Mucosa of stomach (tissue), 1 donor: Measurements from ENCODE around the gene AUTS2.

Experiments used
- H3K27me3 ChIP-seq: one replicate; pipeline ENCODE4 v1.7.0; 2013; ENCODE audit warnings: mild to moderate bottlenecking, low read length; ENCODE audit not compliant: control insufficient read depth, insufficient read depth
- H3K36me3 ChIP-seq: one replicate; pipeline ENCODE4 v1.7.0; 2013; ENCODE audit warnings: low read length; ENCODE audit not compliant: control insufficient read depth, insufficient read depth
- H3K4me1 ChIP-seq: one replicate; pipeline ENCODE4 v1.7.0; 2013; ENCODE audit warnings: mild to moderate bottlenecking, low read length; ENCODE audit not compliant: control insufficient read depth, insufficient read depth
- H3K4me3 ChIP-seq: one replicate; pipeline ENCODE4 v1.7.0; 2013; ENCODE audit warnings: low read length
- H3K9ac ChIP-seq: one replicate; pipeline ENCODE4 v1.7.0; 2013; ENCODE audit warnings: mild to moderate bottlenecking, low read length, moderate library complexity
- H3K9me3 ChIP-seq: one replicate; pipeline ENCODE4 v1.7.0; 2013; ENCODE audit warnings: mild to moderate bottlenecking, low read length, moderate library complexity; ENCODE audit not compliant: control insufficient read depth
- donor health status: Pancreatic carcinoma.

Gene AUTS2

DNA sequence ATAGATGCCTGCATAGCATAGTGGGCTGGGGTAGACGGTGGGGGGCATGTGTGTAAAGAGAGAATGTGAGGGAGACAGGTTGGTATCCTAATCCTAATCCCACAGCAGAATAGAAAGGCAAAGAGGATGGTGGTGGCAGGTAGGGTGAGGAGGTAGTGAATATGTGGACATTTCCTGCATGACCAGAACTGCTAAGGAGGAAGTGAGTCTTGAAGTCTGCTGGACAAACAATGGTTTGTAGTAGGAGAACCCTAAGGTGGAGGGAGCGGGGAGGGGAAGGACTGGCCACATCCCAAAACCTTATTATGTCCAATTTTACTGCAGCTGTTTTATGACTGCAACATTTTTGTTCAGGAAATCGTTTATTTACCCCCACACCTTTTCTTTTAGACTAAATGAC lies 279.7 kb downstream of the AUTS2 start:
- Histone ChIP-seq H3K9me3 (no peaks in the 10 kb centered on the region), H3K4me1 (no peaks in the 10 kb centered on the region), H3K27me3 (no peaks in the 10 kb centered on the region), H3K4me3 (no peak overlapping the region), H3K36me3 (no peaks in the 10 kb centered on the region), H3K9ac (no peak overlapping the region)

DNA sequence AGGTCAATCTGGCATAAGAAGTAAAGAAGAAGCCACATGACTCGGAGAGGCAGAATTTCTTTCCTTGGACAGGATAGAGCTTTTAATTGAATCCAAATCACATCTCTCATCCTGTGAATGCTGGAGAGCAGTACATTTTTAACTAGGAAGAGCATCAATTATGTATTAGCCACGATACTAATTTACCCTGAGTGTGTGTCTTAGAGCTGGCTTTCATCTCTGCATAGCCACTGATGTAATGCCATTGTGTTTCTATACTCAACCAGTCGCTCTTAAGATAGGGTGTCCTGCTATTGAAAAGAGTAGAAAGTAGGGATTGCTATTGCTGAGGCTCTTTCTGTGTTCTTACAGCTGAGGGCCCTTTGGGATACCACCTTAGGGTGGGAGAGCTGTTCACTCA lies 280.3 kb downstream of the AUTS2 start:
- no peaks in the 10 kb centered on the region for H3K36me3 ChIP-seq
- H3K27me3 ChIP-seq, result no peaks in the 10 kb centered on the region
- no peak overlapping the region for H3K4me3 ChIP-seq
- no peaks in the 10 kb centered on the region for H3K4me1 ChIP-seq
- H3K9me3 ChIP-seq, result no peaks in the 10 kb centered on the region
- no peak overlapping the region for H3K9ac ChIP-seq

DNA sequence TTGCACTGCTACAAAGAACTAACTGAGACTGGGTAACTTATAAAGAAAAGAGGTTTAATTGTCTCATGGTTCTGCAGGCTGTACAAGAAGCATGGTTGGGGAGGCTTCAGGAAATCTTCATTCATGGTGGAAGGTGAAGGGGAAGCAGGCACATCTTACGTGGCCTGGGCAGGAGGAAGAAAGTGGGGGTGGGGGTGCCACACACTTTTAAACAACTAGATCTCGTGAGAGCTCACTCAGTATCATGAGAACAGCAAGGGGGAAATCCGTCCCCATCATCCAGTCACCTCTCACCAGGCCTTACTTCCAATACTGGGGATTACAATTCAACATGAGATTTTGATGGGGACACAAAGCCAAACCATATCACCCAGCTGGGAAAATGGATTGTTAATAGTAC lies 281.7 kb downstream of the AUTS2 start:
- no peaks in the 10 kb centered on the region for H3K27me3 ChIP-seq
- no peaks in the 10 kb centered on the region for H3K4me1 ChIP-seq
- H3K9me3 ChIP-seq, result no peaks in the 10 kb centered on the region
- H3K36me3 ChIP-seq, result no peaks in the 10 kb centered on the region
- no peak overlapping the region for H3K9ac ChIP-seq
- H3K4me3 ChIP-seq, result no peak overlapping the region

DNA sequence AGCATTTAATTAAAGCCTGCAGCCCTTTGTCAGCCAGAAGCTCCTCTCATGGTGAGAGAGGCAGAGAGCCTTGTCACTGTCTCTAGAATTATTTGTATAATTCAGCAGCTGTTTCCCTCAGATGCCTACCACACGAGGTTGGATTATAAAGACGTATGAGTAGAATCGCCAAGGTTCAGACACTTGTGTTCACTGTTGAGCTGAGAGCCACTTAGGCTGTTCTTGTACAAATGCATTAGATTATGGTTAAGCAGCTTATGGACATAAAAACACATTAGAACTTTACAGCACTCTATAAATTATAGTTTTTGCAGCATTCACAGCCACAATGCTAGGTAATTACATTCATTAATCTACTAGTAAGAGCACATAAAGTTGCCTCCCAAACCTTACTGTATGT lies 282.6 kb downstream of the AUTS2 start:
- Histone ChIP-seq H3K36me3 (no peaks in the 10 kb centered on the region), H3K4me3 (no peak overlapping the region), H3K9ac (no peak overlapping the region), H3K4me1 (no peaks in the 10 kb centered on the region), H3K9me3 (no peaks in the 10 kb centered on the region), H3K27me3 (no peaks in the 10 kb centered on the region)

DNA sequence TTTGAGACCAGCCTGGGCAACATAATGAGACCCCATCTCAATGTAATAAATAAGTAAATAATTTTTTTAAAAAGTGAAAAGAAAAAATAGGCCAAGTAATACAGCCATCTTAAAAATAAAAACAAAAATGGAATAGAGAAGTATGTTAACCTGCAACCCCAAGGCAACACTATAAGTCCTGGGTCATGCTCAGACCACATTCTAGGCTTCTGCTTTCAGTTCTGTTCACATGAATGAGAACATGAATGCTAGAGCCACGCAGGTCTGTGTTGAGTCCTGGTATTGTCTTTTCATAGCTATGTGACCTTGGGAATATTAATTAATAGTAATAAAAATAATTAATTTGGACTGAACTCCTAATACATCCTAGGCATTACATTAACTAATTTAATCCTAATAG lies 284.0 kb downstream of the AUTS2 start:
- no peak overlapping the region for H3K9ac ChIP-seq
- H3K9me3 ChIP-seq, result no peaks in the 10 kb centered on the region
- no peaks in the 10 kb centered on the region for H3K27me3 ChIP-seq
- no peak overlapping the region for H3K4me3 ChIP-seq
- no peaks in the 10 kb centered on the region for H3K4me1 ChIP-seq
- no peaks in the 10 kb centered on the region for H3K36me3 ChIP-seq

DNA sequence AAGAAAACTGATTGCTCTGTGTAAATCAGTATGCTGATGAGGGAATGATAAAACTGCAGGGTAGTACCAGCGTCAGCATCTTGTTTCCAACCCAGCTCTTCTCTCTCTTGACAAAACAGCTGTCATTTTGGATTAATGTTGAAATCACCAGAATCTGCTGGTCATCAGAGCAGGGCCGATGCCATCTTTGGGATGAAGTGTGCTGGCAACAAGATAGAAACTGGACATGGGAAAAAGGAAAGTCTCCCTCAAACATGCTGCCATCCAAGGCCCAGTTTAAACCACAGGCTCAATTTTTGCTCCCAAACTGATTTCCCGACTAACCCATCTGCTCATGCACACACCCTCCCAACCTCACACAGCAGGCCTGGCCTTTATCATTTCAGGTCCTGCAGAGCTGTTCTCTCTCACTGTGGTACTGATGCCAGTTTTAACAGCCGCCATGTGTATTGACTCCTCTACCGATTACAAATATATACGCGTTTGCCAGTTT lies 285.2 kb downstream of the AUTS2 start:
- no peak overlapping the region for H3K9ac ChIP-seq
- no peaks in the 10 kb centered on the region for H3K9me3 ChIP-seq
- H3K4me3 ChIP-seq, result no peak overlapping the region
- H3K27me3 ChIP-seq, result no peaks in the 10 kb centered on the region
- H3K36me3 ChIP-seq, result no peaks in the 10 kb centered on the region
- H3K4me1 ChIP-seq, result no peaks in the 10 kb centered on the region

DNA sequence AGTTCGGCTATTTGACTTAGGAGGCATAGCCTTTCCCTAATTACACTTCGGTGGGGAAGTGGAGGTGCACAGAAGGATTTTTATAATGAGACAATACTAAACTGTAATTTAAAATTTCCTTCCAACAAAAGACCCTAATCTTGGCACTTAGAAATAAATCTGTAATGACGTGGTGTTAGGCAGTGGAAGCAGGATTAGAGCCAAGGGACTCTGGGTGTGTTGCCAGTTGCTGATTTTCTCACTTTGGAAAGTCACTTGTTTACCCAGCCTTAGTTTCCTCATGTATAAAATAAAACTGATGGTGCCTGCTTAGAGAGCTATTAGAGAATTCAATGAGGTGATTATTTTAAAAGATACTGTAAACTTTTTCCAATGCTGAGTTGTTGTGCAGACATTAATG lies 287.2 kb downstream of the AUTS2 start:
- H3K36me3 ChIP-seq, result no peaks in the 10 kb centered on the region
- no peaks in the 10 kb centered on the region for H3K9me3 ChIP-seq
- H3K27me3 ChIP-seq, result no peaks in the 10 kb centered on the region
- H3K9ac ChIP-seq, result no peak overlapping the region
- no peaks in the 10 kb centered on the region for H3K4me1 ChIP-seq
- H3K4me3 ChIP-seq, result no peak overlapping the region

DNA sequence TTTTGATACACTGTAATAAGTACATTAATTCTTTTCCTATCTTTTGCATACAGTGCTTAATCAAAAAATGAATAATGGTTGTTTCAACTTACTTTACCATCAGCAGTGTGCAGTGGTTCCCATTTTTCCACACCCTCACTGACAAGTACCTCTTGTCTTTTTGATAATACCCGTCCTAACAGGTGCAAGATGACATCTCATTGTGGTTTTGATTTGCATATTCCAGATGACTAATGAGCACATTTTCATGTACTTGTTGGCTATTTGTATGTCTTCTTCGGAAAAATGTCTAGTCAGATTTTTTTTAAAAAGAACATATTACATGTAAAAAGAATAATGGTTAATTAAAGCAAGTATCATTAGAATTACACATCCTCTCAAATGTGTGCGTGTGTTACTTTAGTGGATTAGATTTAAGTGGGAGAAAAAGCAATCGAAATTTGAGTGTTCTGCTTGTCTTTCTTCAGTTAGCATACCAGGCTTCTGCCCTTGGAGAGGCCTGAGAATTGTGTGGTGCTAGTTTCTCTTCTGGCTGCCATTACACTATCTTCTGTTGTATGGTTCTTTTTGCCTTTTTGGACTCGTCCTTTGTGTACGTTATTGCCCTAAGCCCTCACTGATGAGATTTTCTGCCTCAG lies 291.2 kb downstream of the AUTS2 start:
- no peaks in the 10 kb centered on the region for H3K9me3 ChIP-seq
- H3K4me1 ChIP-seq, result no peaks in the 10 kb centered on the region
- no peak overlapping the region for H3K9ac ChIP-seq
- no peak overlapping the region for H3K4me3 ChIP-seq
- no peaks in the 10 kb centered on the region for H3K27me3 ChIP-seq
- H3K36me3 ChIP-seq, result no peaks in the 10 kb centered on the region

DNA sequence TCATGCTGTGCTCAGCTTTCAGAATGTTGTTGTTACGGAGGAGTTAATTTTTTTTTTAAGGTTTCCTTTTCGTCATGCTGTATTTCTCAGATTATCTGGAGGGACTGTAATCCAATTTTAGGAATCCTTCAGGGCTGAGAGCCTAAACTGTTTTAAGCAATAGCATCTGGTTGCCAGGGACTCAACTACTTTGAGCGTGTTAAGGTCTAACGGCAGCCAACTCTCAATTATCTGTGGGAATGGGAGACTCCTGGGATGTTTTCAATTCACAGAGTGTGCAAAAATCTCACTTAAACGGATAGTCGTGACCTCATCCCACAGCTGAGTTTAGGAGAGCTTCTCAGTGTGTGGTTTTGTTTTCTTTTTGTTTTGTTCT lies 291.7 kb downstream of the AUTS2 start:
- no peaks in the 10 kb centered on the region for H3K9me3 ChIP-seq
- H3K36me3 ChIP-seq, result no peaks in the 10 kb centered on the region
- no peak overlapping the region for H3K9ac ChIP-seq
- no peaks in the 10 kb centered on the region for H3K4me1 ChIP-seq
- no peaks in the 10 kb centered on the region for H3K27me3 ChIP-seq
- no peak overlapping the region for H3K4me3 ChIP-seq

DNA sequence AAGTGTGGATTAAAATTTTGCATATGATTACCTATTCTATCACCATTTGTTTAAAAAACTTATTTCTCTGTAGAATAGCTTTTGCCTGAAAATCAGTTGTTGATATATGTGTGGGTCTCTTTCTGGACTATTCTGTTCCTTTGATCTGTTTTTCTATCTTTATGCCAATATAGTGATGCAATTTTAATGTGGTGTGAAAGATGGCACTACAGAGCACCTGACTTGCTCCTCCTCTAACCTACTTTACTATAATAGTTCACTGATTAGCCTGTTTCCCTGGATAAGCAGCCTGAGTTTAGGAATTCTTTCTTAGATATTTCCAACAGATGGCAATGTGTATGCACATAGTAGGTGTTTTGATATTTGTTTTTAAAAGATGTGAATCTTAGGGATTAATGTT lies 294.5 kb downstream of the AUTS2 start:
- Histone ChIP-seq H3K4me1 (no peaks in the 10 kb centered on the region), H3K27me3 (no peaks in the 10 kb centered on the region)

DNA sequence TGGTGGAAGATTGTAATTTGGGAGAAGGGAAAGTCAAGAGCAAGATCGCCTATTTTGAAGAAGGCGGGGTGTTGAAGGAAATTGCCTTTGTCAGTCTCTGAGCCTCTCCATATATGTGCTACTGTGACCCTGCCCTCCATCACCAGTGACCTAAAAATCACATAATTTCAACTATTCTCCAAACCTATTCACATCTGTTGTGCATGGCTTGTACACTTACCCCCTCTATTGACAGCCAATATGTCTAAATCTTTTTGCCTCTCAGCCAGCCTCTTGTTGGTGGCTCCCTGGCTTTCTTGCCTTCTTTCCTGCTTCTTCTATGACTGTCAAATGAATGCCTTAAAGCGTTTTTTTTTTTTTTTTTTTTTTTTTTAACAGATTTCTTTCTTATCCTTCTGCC lies 295.6 kb downstream of the AUTS2 start:
- Histone ChIP-seq H3K4me1 (no peaks in the 10 kb centered on the region), H3K9ac (no peak overlapping the region), H3K4me3 (no peak overlapping the region), H3K9me3 (no peaks in the 10 kb centered on the region), H3K27me3 (no peaks in the 10 kb centered on the region), H3K36me3 (no peaks in the 10 kb centered on the region)

More for the DNA sequence above, 294.5 kb downstream of the AUTS2 start:
- Histone ChIP-seq H3K9me3 (no peaks in the 10 kb centered on the region), H3K36me3 (no peaks in the 10 kb centered on the region), H3K4me3 (no peak overlapping the region), H3K9ac (no peak overlapping the region)

DNA sequence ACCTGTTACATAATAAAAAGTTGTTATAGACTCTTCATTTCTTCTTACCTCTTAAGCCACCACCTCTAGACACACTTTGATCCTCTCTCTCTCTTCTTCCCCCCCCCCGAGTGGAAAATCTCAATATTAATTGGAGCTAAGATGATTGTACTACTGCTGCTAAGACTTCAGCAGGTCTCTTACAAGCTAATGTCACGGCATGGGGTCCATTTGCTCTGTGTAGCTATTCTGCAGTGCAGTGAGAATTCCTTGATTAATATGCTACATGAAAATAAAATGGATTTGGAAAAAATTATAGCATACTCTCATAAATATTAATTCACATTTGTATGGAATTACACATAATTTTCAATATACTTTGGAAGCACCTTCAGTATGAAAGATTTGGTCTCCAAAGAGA lies 297.2 kb downstream of the AUTS2 start:
- Histone ChIP-seq H3K4me3 (no peak overlapping the region), H3K4me1 (no peaks in the 10 kb centered on the region), H3K27me3 (no peaks in the 10 kb centered on the region), H3K9me3 (no peaks in the 10 kb centered on the region), H3K36me3 (no peaks in the 10 kb centered on the region), H3K9ac (no peak overlapping the region)

DNA sequence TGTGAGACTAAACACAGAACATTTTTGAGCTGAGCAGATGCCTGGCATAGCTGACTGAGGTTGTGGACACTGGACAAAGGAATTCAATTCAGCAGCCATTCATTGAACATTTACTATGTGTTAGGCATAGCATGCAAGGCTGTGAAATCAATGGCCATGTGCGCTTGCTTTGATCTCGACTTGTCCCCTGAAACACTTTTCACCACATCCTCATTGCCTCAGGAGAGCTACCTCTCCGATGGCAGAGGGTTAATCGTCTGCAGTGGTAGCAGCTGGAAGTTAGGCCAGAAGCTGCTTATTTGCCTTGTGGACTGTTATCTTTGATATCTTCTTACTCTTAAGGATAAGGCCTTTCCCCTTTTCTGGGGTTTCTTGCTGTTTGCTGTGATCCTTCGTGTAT lies 297.8 kb downstream of the AUTS2 start:
- no peak overlapping the region for H3K4me3 ChIP-seq
- no peaks in the 10 kb centered on the region for H3K4me1 ChIP-seq
- no peaks in the 10 kb centered on the region for H3K27me3 ChIP-seq
- no peaks in the 10 kb centered on the region for H3K9me3 ChIP-seq
- no peak overlapping the region for H3K9ac ChIP-seq
- H3K36me3 ChIP-seq, result no peaks in the 10 kb centered on the region
